Heart left ventricle (tissue), 16 donors: ENCODE data around the gene ARHGAP44. TPM values are rescaled to one million over a fixed set of nuclear protein-coding genes. Genes with fewer than 3 reads are reported as not detected.

Experiments used
- ATAC-seq, 4 donors: fragments of 200-7000 bp; cut with Tn5 transposase; one replicate each; pipeline ENCODE4 v1.9.1; 2020 to 2022; ENCODE audit warnings: moderate library complexity in 4 of 4, mild to moderate bottlenecking in 3 of 4, moderate number of reproducible peaks in 1 of 4
- DNase-seq, 5 donors: peaks; one replicate each; pipeline ENCODE4 v3.0.0-alpha.2; 2020
- H3K27ac ChIP-seq, 12 donors: fragments of 200-600 bp; sonication (generic) in 4 of 12; one replicate each; pipeline versions ENCODE4 v1.5.0 to v1.8.0; 2016 to 2022; ENCODE audit warnings: mild to moderate bottlenecking in 2 of 12
- H3K27me3 ChIP-seq, 9 donors: fragments of 200-600 bp; sonication (generic) in 2 of 9; one replicate each; pipeline versions ENCODE4 v1.5.1 to v1.8.0; 2016 to 2022; ENCODE audit warnings: mild to moderate bottlenecking in 3 of 9
- H3K36me3 ChIP-seq, 9 donors: fragments of 200-600 bp; sonication (generic) in 2 of 9; one replicate each; pipeline versions ENCODE4 v1.5.0 to v1.8.0; 2018 to 2022; ENCODE audit warnings: mild to moderate bottlenecking in 2 of 9
- H3K4me1 ChIP-seq, 12 donors: fragments of 200-600 bp; sonication (generic) in 4 of 12; one replicate each; pipeline versions ENCODE4 v1.5.0 to v1.8.0; 2016 to 2022; ENCODE audit warnings: mild to moderate bottlenecking in 3 of 12
- H3K4me3 ChIP-seq, 12 donors: fragments of 200-600 bp; sonication (generic) in 4 of 12; one replicate each; pipeline versions ENCODE4 v1.5.0 to v1.8.0; 2017 to 2022; ENCODE audit warnings: mild to moderate bottlenecking in 9 of 12, moderate library complexity in 4 of 12
- H3K9me3 ChIP-seq, 12 donors: fragments of 200-600 bp; sonication (generic) in 4 of 12; one replicate each; pipeline versions ENCODE4 v1.5.0 to v1.8.0; 2016 to 2022; ENCODE audit warnings: mild to moderate bottlenecking in 1 of 12
- CTCF ChIP-seq, 12 donors: fragments of 200-600 bp; sonication (generic) in 4 of 12; IDR thresholded peaks; one replicate each; pipeline versions ENCODE4 v1.5.0 to v1.8.0; 2018 to 2022; ENCODE audit warnings: antibody characterized with exemption in 12 of 12, mild to moderate bottlenecking in 5 of 12
- POLR2A ChIP-seq, 2 donors: fragments of 450-650 bp; IDR thresholded peaks; one replicate each; pipeline ENCODE4 v1.6.1; 2017; ENCODE audit warnings: antibody characterized with exemption in 2 of 2, mild to moderate bottlenecking in 2 of 2, moderate library complexity in 2 of 2
- WGBS, 4 donors: extraction: QIAGEN DNeasy Blood & Tissue Kit in 2 of 4; methylation state at CpG; one replicate each; pipeline versions ENCODE4 v1.1.5 to v1.1.7; 2013 to 2018; 5-methylcytosine and 5-hydroxymethylcytosine counted together
- intact Hi-C, 10 donors: fragments of 100-400 bp; cut with DNase I; formaldehyde crosslinking; loops; one replicate each; pipeline versions ENCODE4 v1.11.1 to v1.14.2; 2022
- polyA plus RNA-seq, 2 donors: library from polyadenylated mRNA; stranded (reverse); fragments of 200-250 nt; gene quantifications; one replicate each; pipeline ENCODE4 v1.2.3, GENCODE V29; 2013
- total RNA-seq, 9 donors: library from RNA; depleted of rRNA in 2 of 9; stranded (reverse); fragments of >200 nt in 2 of 9; fragmentation: NEBNext Ultra II Directional in 3 of 9; extraction: Animal tissue kit (Norgen Biotek cat#: 25700) in 3 of 9; gene quantifications; one replicate each; pipeline versions ENCODE4 v1.1.0 to v1.2.4, GENCODE V29; 2016 to 2023
- donor health status: ischemic (EF 13 %, LVEDD 7.1; RV severe dilation, severe dysfunction).
- donor health status: healthy with polysubstance abuse.
- donor health status: DM: no; HTN: yes; CAD: no.
- donor health status: DM: no; HTN: no; CAD: no.
- donor health status: ischemic (EF 25% LVEDD 6.9; RV normal size, moderate dysfunction).
- donor health status: ischemic (EF 25% LVEDD 5.7; RV mildly dilated, moderate dysfunction).
- donor health status: healthy.
- donor health status: DM: yes; HTN: yes; CAD: no.
- donor health status: ischemic (EF 35%, LVEDD 5.7; RV mildly dilated, moderate dysfunction).
- donor health status: nonischemic (EF 11% LVEDD 7.7; RV severe dilation, severe dysfunction).
- donor health status: DM: yes; HTN: yes; CAD: no.
- donor health status: PGD.
- donor health status: ischemic (EF 29% LVEDD 5.4; RV normal size, mild dysfunction).
- donor health status: nonischemic (EF 23%, LVEDD 6.1; RV moderate dilation, normal function).

Gene ARHGAP44
- total and polyA plus RNA-seq, 11 donors, result 4.3 to 15.7 (median 8.6) TPM

GRCh38 chr17:12927541-12928425 is 138.5 kb downstream of the ARHGAP44 start:
- WGBS, 4 donors, result 30 to 50% (median 44%) methylated on average over 5 of the region's 5 CpGs
- Histone ChIP-seq H3K4me1 (peaks cover 0 to 24% (median 2%) of the 10 kb centered on the region in 12 donors), H3K27me3 (no peaks in the 10 kb centered on the region), H3K27ac (peak overlapping the region in 10 of 12 donors; percentile 14 to 66 (median 38)), H3K4me3 (no peak overlapping the region), H3K9me3 (no peaks in the 10 kb centered on the region), H3K36me3 (peaks cover 0 to 5% (median 0%) of the 10 kb centered on the region in 9 donors)
- TF ChIP-seq POLR2A (IDR thresholded peaks at IDR 0.05) (no peak), CTCF (IDR thresholded peaks at IDR 0.05) (no peak)
- DNase-seq (peak in 3 of 5 donors; percentile 32 to 52 (median 38)), ATAC-seq (peak in 3 of 4 donors; percentile 64 to 80 (median 69))
- intact Hi-C loops, result loop anchor here in 3 of 10 donors (2.0 to 10.0 kb wide), 3 partner anchors 75 to 133 kb away; no protein-coding TSS in a partner anchor

- no peaks in the 10 kb centered on the region for H3K9me3 ChIP-seq
- intact Hi-C loops, result loop anchor here in 3 of 10 donors (2.0 to 10.0 kb wide), 3 partner anchors 74 to 134 kb away; no protein-coding TSS in a partner anchor
- H3K36me3 ChIP-seq, result peaks cover 0 to 5% (median 0%) of the 10 kb centered on the region in 9 donors
- H3K4me3 ChIP-seq, result no peak overlapping the region
- peak overlapping the region in 4 of 12 donors; percentile 14 to 66 (median 40) for H3K27ac ChIP-seq
- 59 to 67% (median 64%) methylated on average over 2 of the region's 2 CpGs for WGBS, 4 donors
- TF ChIP-seq CTCF (IDR thresholded peaks at IDR 0.05) (peak in 6 of 12 donors; percentile 10 to 29 (median 18)), POLR2A (IDR thresholded peaks at IDR 0.05) (no peak)
- ATAC-seq, result peak in 2 of 4 donors; percentile 31 to 43
- no peaks in the 10 kb centered on the region for H3K27me3 ChIP-seq
- peaks cover 0 to 24% (median 2%) of the 10 kb centered on the region in 12 donors for H3K4me1 ChIP-seq
- DNase-seq, result no peak
These were observed 139.4 kb downstream of the ARHGAP44 start for GRCh38 chr17:12928736-12929135.

GRCh38 chr17:12936501-12936900 is 147.2 kb downstream of the ARHGAP44 start:
- no peaks in the 10 kb centered on the region for H3K9me3 ChIP-seq
- no peak overlapping the region for H3K4me3 ChIP-seq
- 51 to 75% (median 66%) methylated on average over 3 of the region's 3 CpGs for WGBS, 4 donors
- no peaks in the 10 kb centered on the region for H3K4me1 ChIP-seq
- ATAC-seq (no peak), DNase-seq (no peak)
- no peak for TF ChIP-seq CTCF (IDR thresholded peaks at IDR 0.05)
- no peak for TF ChIP-seq POLR2A (IDR thresholded peaks at IDR 0.05)
- H3K27me3 ChIP-seq, result no peaks in the 10 kb centered on the region
- H3K36me3 ChIP-seq, result no peaks in the 10 kb centered on the region
- H3K27ac ChIP-seq, result no peak overlapping the region
- intact Hi-C loops, result no loop called here

GRCh38 chr17:12940699-12941098 is 151.4 kb downstream of the ARHGAP44 start:
- ATAC-seq, result no peak
- no peaks in the 10 kb centered on the region for H3K4me1 ChIP-seq
- no peak for DNase-seq
- H3K36me3 ChIP-seq, result peaks cover 0 to 14% (median 0%) of the 10 kb centered on the region in 9 donors
- H3K4me3 ChIP-seq, result no peak overlapping the region
- no peak overlapping the region for H3K27ac ChIP-seq
- no peaks in the 10 kb centered on the region for H3K9me3 ChIP-seq
- H3K27me3 ChIP-seq, result no peaks in the 10 kb centered on the region
- no peak for TF ChIP-seq CTCF (IDR thresholded peaks at IDR 0.05)
- TF ChIP-seq POLR2A (IDR thresholded peaks at IDR 0.05), result no peak
- 78 to 89% (median 86%) methylated on average over 2 of the region's 2 CpGs for WGBS, 4 donors
- intact Hi-C loops, result loop anchor here in 1 of 10 donors (10.0 kb wide), 1 partner anchor 64 kb away; no protein-coding TSS in a partner anchor
